Inflammatory macrophage (primary cell): ENCODE data around the gene SULF2.
A peak's percentile ranks its signal among the peaks of the same experiment; 100 is the strongest.

ENCODE experiments used
- DNase-seq, 2 donors: peaks; one replicate each; pipeline ENCODE4 v3.0.0-alpha.2; 2020 to 2022

SULF2 gene

DNA sequence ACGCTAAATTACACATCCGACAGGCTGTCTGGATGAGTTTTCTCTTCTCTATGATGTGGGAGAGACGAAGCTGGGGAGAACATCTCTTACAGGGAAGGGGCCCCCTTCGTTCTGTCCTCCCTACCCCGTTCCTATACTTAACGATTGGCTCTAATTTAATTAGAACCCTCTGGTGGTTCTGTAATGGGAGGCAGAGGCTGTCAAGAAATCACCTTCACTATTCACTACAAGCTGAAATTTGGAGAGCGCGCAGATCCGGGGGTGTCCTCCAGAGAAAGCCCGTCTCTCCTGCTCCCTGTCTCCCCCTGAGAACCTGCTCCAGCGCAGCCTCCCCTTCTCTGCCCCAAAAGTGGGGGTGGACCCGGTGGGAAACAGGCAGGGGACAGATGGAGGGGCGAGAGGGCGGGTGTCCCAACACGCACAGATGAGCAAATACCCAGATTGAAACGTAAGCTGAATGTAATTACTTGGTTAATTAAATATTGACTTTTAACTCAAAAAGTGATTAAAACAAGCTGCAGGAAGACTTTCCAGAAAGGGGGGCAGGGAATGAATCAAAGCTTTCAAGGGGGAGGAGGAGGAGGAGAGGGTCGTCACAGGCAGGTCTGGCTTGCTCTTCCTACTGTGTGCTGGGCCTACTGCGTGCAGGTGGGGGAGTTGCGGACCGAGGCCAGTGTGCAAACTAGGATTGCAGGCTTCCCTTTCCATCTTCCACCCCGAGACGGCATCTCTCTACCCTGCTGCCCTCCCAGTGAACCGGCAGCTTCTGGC is 1.3 kb downstream of the SULF2 start:
- DNase-seq: no peak

DNA sequence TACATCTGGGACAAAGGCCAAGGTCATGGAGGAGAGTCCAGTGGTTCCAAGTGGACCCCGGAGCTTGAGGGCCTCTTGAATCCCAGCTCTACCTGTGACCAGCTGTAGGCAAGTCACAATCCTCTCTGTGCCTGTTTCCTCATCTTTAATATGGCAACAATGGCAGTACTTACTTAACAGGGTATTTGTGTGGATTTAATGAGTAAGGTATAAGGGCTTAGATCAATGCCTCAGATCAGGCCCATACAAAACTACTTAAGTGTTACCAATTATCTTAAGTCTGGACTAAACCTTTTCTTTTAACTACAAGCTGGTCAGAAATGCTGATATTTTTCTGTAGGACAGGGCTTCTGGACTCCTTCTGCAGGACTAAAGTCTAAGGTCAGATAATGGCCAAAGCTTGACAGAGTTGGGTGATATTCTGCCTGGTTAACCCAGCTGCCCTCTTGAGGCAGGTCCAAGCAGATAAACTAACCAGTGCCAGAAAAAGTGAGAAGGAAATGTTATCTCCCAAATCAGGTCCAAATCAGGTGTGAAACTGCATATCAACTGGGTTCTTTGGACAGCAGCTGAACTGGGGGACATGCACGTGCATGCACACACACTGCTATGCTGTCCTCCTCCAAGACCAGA is 2.2 kb downstream of the SULF2 start:
- DNase-seq: peak in 1 of 2 donors; percentile 28

DNA sequence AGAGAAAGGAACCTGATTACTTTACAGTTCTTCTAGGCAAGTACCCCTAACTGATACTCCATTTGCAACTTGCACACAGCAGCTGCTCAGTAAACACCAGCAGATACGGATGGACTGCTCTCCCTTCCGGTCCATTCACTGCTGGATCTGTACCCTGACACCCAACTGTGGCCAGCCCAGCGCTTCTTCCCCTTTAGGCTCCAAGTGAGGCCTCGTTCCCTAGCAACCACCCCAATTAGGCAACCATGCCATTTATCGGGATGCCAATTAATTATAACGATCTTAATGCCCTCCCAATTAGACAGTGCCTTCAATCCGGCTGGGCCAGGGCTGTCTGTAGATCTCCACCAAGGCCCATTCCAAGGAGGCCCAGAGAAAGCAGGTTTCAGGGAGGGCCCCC is 3.2 kb downstream of the SULF2 start:
- DNase-seq: peak; percentile 38 to 49

DNA sequence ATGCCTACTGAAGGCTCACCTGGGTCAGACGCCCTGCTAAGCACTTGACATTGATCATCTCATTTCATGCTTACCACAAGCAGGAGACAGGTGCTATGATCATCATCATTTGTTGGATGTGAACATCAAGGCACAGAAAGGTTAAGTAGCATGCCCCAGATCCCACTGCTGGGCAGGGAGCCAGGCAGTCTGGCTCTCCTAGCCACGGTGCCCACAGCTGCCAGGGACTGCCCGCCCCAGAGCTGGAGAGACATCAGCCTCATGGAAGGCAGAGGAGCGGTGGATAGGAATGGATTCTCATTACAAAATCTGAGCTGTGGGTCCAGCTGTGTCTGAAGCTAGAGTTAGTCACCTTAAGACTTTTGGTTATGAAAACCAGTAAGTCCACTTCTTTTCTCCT is 3.6 kb downstream of the SULF2 start:
- DNase-seq: no peak

DNA sequence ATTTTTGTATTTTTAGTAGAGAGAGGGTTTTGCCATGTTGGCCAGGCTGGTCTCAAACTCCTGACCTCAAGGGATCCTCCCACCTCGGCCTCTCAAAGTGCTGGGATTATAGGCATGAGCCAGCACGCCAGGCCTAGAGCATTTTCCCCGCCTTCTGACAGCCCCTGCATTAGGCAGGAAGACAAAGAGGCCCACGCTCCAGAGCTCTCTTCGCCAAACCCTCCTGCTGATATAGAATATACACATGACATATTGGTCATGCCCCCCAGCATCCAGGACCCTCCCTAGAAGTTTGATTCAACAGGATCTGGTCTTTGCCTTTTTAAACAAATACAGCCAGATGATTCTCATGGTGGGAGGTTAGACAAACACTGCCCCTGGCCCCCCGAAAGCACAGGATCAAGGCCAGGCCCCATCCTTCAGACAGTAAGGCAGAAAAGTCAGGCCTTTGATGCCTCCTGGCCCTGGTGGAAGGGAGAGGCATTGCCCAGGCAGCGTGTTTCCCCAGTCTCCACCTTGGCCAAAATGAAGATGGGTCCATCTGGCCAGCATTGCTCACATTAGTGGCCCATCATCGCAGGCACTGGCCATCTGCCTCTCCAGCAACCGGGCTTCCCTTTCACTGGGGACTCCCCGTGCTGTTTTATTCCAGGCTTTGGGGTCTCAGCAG is 4.4 kb downstream of the SULF2 start:
- DNase-seq: no peak

DNA sequence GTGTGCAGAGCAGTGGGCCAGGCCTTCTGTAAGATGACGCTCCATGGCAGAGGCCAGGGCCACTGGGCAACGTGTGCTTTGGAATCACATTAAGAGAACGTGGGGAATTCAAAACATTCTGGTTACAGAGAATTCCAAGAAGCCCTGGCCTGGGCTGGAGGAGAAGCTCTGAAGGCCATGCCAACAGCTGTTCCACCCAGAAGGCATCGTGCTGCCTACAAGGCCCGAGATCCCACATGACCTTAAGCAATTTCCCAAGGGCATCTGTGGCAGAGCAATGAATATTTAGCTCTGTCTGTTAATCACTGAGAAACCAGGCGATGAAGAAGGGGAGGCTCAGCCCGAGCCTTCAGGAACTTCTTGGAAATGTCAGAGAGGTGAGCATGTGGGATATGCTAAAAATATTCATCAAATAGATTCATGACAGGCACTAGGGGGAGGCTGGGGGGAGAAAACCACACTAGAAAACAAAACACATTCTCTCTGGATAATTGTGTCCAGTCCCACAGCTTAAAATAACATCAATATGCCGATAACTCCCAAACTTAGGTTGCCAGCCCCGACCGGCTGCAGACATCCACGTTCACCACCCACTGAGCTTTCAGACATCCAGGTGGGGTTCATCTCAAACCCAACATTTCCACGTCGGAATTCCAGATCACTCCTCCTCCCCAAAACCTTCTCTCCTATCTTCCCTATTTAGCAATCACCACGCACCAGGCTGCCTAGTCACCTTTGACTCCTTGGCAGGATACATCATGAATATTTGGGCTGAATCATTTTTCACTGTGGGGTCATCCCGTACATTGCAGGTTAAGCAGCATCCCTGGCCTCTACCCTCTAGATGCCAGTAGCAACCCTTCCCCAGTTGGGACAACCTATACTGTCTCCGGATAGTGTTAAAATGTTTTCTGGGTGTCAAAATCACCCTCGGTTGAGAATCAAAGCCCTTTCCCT is 6.6 kb downstream of the SULF2 start:
- no peak for DNase-seq

DNA sequence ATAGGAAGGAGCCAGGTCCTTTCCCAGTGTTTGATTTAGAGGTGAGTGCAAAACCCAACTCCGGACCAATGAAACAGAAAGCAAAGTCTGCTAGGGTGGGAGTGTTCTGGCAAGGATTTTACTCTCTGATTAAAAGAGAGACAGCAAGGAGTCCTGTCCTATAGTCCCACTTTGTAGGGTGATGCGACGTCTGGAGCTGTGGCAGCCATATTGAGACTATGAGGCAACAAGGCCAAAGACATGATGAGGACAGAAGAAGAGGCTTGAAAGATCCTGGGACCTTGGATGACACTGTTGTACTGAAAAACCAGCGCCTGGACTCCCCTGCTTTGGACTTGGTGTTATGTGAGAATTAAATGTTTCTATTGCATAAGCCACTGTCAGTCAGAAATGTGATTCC is 8.1 kb downstream of the SULF2 start:
- no peak for DNase-seq

DNA sequence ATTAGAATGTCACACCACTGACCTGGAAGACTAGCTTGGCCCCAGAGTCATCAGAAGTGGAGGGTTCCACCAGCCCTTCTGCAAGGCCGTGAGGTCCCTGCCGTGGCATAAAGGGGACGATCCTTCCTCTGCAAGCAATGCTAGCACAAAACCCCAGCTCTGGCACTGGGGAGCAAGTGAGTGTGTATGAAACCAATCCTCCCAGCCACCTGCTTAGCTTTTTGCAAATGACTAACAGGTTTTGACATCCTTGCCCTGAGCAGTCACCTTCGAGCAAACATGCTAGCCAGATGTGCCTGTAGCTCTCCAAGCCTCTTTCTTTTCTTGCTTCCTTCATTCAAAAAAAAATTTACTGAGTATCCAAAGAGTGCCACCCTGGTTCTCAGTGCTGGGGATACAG is 8.6 kb downstream of the SULF2 start:
- no peak for DNase-seq

DNA sequence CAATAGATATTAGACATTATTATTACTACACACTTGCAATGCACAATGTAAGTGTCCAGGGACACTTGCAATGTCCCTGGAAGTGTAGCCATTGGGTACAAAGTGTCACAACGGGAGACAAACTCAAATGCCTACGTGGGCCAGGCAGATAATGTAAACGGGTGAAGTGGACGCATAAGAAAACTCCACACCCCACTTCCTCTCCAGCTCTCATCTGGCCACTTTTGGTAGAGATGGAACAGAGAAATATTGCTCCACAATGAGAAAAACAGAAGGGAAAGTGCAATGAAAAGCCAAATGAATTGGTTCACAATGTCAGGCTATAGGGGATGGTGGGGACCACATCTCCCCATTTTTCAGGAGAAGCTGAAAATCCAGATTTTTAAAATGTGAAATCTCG is 9.4 kb downstream of the SULF2 start:
- peak; percentile 41 to 53 for DNase-seq

DNA sequence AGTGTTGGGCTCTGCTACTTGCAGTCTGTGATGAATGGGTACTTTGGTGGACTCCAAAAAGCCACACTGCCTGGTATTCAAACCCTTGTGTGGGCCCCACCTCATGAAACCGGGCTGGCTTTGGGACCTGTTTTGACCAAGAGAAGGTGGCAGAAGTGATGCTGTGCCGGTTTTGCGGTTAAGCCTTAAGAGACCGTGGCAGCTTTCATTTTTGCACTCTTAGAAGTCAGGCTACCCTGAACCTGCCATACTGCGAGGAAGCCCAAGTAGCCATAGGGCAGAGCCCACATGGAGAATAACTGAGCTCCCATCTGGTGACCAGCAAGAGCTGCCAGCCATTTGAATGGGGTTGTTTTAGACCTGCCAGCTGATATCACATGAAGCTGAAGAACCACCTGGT is 10.2 kb downstream of the SULF2 start:
- DNase-seq: no peak

DNA sequence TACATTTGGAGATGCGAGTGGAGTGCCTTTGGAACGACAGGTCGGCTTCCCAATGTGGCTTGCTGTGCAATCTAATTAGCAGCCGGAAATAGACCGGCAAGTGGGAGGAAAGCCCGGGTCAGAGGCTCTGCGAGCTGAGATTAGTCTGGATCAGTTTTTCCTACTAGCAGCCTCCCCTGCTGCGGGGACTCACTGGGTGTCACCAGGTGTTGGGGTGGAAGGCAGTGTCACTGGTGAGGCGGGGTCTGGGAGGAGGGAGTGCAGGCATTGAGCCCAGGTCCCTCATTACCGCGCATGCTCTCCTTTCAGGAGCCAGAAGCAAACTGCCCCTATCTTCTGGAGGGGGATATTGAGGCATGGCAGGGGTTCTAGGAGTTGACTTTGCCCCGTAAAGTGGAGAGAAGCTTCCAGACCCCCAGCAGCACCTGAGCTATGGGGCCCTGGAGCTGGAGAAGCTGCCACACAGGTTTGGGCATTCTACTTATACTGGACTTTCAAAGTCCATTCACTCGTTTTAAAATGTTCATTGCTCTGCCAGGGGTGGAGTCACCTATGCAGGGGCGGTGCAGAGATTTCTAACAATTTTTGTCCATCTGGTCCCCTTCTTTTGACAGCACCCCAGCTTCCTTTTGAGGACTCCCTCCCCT is 11.0 kb downstream of the SULF2 start:
- no peak for DNase-seq

DNA sequence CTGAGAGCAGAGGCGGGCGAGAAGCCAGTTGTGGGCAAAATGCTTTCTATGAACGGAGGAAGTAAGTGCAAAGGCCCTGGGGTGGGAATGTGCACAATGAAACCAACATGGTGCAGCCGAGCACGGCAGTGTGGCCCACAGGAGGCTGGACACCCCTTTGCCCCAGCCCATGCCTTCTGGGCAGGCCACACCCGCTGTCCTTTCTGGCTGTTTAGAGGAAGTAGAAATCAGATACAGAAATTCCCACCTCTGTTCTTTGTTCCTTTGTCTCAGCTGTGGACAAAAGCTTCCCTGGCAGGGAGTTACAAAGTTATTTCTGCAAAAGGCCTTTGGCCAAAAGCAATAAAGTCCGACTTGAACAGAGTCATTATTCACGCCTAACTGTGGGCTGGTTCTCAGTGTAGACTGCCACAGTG is 11.9 kb downstream of the SULF2 start:
- peak; percentile 49 to 67 for DNase-seq

DNA sequence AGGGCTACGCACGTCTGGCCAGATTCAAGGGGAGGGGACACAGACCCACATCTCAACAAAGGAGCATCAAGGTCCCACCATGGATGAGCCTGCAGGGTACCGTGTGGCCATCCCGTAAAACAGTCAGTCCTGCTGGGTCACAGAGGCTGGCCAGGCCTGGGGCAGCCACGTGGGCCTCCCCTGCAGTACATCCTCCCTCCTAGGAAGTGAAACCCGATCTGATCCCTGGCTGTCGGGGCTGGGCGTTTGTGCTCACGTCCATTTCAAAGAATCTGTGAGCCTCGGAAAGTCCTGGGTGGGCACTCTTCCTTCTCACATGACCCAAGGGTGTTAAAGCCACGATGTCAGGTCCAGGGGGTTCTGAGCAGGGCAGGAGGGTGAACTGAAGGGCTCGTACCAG is 14.3 kb downstream of the SULF2 start:
- peak; percentile 53 to 72 for DNase-seq

DNA sequence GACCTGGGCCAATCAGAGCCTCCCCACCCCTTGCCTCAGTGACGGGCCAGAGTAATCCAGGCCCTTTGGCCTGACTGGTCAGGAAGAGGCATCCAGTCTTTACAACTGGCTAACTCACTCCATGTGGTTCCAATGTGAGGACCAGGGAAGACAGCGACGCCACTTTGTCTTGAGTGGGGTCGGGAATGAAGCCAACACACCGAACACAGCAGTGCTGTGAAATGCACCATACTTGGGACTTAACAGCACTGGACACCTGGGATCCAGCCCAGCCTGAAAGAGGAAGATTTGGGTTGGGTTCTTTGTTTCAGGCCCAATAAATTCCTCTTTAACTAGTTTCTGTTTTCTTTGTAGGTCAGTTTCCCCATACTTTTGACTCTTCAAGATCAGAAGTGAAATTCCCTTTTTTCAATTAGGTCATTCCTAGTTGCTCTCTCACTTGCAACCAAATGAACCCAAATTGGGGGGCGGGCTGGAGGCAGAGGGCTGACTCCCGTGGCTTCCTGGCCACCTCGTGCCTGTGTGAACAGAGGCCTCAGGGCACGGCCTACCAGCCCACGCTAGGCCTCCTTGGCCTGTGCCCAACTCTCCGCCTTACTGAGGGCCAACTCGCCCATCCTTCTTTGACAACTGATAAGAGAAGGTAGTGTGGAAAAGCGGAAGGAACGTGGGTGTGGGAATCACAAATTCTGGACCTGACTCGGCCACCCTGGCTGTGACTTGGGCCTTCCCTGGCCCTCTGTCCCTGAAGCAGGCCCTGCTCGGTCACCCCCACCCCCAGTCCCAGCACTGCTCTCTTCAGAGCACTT is 17.1 kb downstream of the SULF2 start:
- DNase-seq: peak; percentile 95 to 98

DNA sequence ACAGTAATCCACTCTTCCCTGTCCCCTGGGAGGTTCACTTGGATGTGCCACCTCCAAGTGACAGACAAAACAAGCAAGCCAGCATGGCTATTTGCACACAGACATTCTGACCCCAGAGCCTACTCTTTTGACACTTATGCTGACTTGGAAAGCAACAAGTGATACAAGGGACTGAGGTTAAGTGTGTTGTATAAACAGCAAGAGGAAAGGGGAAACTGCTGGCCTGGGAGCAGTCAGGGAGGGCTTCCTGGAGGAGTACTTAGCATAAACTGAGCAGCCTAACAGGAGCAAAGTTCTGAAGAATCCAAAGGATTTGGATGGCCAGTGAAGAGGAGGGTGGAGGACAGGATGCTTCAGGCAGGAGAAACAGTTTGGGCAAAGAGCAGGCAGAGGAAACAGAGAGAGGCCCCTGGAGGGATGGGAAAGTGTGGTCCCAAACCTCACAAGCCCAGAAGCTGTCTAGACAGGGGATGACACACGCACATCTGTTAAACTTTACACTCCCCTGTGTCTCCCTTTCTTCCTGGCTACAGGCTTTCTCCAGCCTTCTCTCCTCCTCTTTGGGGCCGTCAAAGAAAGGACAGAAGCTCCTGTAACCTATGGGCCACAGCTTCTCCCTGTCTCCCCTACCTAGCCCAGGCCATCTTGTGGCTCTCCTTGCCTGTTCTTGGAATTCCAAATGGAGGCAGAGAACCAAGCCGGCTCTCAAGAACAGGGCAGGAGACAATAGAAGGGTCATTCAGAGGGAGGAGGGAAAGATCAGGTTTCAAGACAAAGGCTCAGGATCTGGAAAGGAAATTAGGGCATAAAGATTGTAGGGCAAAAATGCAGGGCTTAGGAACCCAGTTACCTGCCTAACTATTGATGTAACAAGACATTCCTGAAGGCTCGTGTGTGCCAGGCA is 19.3 kb downstream of the SULF2 start:
- DNase-seq: peak; percentile 59 to 66

DNA sequence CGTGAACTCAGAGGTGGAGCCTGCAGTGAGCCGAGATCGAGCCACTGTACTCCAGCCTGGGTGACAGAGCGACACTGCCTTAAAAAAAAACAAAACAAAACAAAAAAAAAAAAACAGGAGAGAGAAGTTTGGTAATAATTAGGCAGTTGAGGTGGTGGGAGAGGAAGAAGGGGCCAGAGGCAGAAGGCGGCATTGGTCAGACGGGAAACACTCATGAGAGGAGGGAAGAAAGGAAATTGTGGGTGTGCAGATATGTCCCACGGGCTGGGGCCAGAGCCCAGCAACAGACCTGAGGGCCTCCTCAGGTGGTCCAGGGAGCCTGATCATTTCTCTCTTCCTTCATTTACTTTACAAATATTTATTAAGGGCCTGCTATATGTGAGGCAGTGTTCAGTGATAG is 20.0 kb downstream of the SULF2 start:
- DNase-seq: peak; percentile 32 to 50

DNA sequence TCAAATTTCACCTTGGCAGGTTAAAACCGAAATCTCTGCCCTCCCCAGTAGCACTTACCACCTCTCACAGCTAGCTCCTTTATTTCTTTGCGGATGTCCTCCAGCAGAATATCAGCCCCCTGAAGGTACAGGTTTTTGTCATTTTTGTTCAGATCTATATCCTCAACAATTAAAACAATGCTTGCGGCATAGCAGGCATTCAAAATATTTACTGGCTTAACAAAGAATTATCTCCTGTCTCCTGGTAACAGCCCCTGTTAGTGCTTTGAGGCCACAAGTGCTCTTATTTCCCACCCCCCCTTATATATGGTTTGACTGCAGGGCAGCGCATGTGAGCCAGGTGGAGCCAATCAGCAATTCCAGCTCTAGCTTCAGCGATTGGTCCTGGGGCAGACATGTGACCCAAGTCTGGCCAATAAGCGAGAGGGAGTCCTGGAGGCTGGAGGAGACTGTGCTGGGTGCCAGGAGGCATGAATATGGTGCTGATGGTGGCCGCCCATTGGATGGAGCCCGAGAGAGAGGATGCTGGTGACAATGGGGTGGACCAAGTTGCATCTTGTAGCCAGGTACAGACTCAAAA is 21.0 kb downstream of the SULF2 start:
- no peak for DNase-seq

DNA sequence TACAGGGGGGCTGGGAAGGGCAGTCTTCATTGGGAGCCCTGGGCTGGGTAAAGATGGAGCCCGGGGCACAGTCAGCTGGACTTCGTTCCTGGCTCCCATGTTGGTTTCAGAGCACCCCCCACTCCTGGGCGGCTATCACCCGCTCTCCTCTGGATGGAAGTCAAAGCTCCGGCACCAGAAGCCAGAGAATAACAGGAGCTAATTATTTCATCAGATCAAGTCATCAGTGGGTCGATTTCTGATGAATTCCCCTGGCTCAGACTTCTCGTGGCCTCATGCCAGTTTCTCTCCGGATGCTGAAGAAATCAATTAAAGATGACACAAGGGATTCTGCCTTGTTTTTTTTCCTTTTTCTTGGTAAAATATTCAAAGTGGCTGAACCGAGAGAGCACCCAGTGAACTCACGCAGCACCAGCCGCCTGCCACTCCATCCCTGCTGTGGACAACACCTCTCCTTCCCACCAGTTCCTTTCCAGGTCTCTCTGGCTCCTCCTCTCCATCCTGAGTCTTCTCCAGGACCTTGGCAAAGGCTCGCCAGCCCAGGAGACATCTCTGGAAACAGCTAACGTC is 22.5 kb downstream of the SULF2 start:
- peak in 1 of 2 donors; percentile 36 for DNase-seq

DNA sequence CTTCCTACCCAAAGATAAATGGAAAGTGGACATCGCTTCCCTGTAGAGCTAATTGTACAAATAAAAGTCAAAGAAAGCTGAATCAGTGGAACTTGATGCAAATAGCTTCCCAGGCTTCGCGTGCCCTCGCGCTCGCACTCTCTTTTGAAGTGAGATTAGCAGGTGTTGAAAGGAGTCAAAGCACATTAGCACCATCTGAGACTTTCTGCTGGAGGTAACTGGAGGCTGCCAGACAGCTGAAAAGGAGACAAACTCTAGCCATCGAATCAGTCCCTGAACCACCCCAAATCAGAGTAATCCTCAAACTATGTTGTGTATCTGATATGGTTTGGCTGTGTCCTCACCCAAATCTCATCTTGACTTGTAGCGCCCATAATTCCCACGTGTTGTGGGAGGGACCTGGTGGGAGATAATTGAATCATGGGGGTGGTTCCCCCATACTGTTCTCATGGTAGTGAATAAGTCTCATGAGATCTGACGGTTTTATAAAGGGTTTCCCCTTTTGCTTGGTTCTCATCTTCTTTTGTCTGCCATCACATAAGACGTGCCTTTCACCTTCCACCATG is 23.7 kb downstream of the SULF2 start:
- DNase-seq: no peak
